HEK293 (cell line): ENCODE results near the gene FILIP1L.

Experiments used
- CTCF ChIA-PET: fragments of 350-600 bp; formaldehyde crosslinking; extraction: SDS; loops from one replicate; lab custom pipeline; 2021; ENCODE audit warnings: antibody characterized with exemption; lab: Yijun Ruan, JAX
- POLR2A ChIA-PET: fragments of 300-600 bp; formaldehyde crosslinking; extraction: SDS; loops from one replicate; lab custom pipeline; 2020; ENCODE audit warnings: antibody characterized with exemption, inconsistent platforms; lab: Yijun Ruan, JAX
- H3K27ac ChIP-seq: fragments of 200-500 bp; sonication (Bioruptor generic); 2 replicates; pipeline ENCODE4 v1.5.1; 2014; ENCODE audit warnings: low read depth, low read length, control low read depth, inconsistent platforms; ENCODE audit errors: extremely low read depth
- H3K36me3 ChIP-seq, 2 experiments: fragments of 200-500 bp in 1 of 2; sonication (Bioruptor generic) in 1 of 2; 1 replicate in 1 of 2; 2 replicates in 1 of 2; pipeline ENCODE4 v1.5.1; 2014 to 2017; ENCODE audit warnings: inconsistent platforms in 2 of 2, low read length in 2 of 2; ENCODE audit not compliant: control insufficient read depth in 2 of 2, insufficient read depth in 1 of 2
- H3K4me1 ChIP-seq: fragments of 200-500 bp; sonication (Bioruptor generic); 2 replicates; pipeline ENCODE4 v1.5.1; 2014; ENCODE audit warnings: mild to moderate bottlenecking, low read length, inconsistent platforms; ENCODE audit not compliant: control insufficient read depth, insufficient read depth
- H3K4me3 ChIP-seq: 2 replicates; pipeline ENCODE4 v1.5.1; 2011; ENCODE audit warnings: low read depth, mild to moderate bottlenecking, control low read depth, low read length, moderate library complexity
- H3K9me3 ChIP-seq: fragments of 200-500 bp; sonication (Bioruptor generic); 2 replicates; pipeline ENCODE4 v1.5.1; 2014; ENCODE audit warnings: low read depth, low read length, inconsistent platforms; ENCODE audit not compliant: control insufficient read depth, insufficient read depth
- ATF2 ChIP-seq: fragments of 450-650 bp; formaldehyde crosslinking; IDR thresholded peaks from 2 replicates; pipeline ENCODE4 v1.5.1; 2016; ENCODE audit warnings: missing biosample characterization, missing genetic modification characterization, low read depth
- EGR2 ChIP-seq: fragments of 450-650 bp; formaldehyde crosslinking; IDR thresholded peaks from 2 replicates; pipeline ENCODE4 v1.5.1; 2016; ENCODE audit warnings: low read depth, missing biosample characterization, missing genetic modification characterization
- INSM2 ChIP-seq: fragments of 450-650 bp; formaldehyde crosslinking; IDR thresholded peaks from 2 replicates; pipeline ENCODE4 v1.5.1; 2016; ENCODE audit warnings: missing biosample characterization, missing genetic modification characterization
- PRDM1 ChIP-seq: fragments of 450-650 bp; formaldehyde crosslinking; IDR thresholded peaks from 2 replicates; pipeline ENCODE4; 2016; ENCODE audit warnings: missing biosample characterization, missing genetic modification characterization
- PRDM6 ChIP-seq: fragments of 450-650 bp; formaldehyde crosslinking; IDR thresholded peaks from 2 replicates; pipeline ENCODE4 v1.5.1; 2017; ENCODE audit warnings: missing biosample characterization, missing genetic modification characterization
- SALL2 ChIP-seq: fragments of 450-650 bp; formaldehyde crosslinking; IDR thresholded peaks from 2 replicates; pipeline ENCODE4 v1.5.0; 2017; ENCODE audit warnings: missing biosample characterization, mild to moderate bottlenecking, missing genetic modification characterization, borderline replicate concordance
- SP7 ChIP-seq: fragments of 450-650 bp; formaldehyde crosslinking; IDR thresholded peaks from 2 replicates; pipeline ENCODE4 v1.5.1; 2016; ENCODE audit warnings: missing biosample characterization, missing genetic modification characterization
- ZBTB11 ChIP-seq: fragments of 450-650 bp; formaldehyde crosslinking; conservative IDR thresholded peaks from 2 replicates; pipeline ENCODE4 v1.5.1; 2016; ENCODE audit warnings: low read depth, missing biosample characterization, missing genetic modification characterization
- ZNF211 ChIP-seq: fragments of 450-650 bp; formaldehyde crosslinking; IDR thresholded peaks from 2 replicates; pipeline ENCODE4 v1.5.1; 2016; ENCODE audit warnings: low read depth, missing biosample characterization, missing genetic modification characterization
- ZNF239 ChIP-seq: fragments of 450-650 bp; formaldehyde crosslinking; IDR thresholded peaks from 2 replicates; pipeline ENCODE4 v1.5.1; 2016; ENCODE audit warnings: missing biosample characterization, missing genetic modification characterization
- ZNF302 ChIP-seq: fragments of 450-650 bp; formaldehyde crosslinking; IDR thresholded peaks from 2 replicates; pipeline ENCODE4 v1.5.1; 2016; ENCODE audit warnings: missing biosample characterization, missing genetic modification characterization, low read depth
- ZNF423 ChIP-seq: fragments of 450-650 bp; formaldehyde crosslinking; IDR thresholded peaks from 2 replicates; pipeline ENCODE4 v1.5.1; 2016; ENCODE audit warnings: missing biosample characterization, missing genetic modification characterization
- ZNF501 ChIP-seq: fragments of 450-650 bp; formaldehyde crosslinking; IDR thresholded peaks from 2 replicates; pipeline ENCODE4 v1.5.1; 2016; ENCODE audit warnings: missing biosample characterization, missing genetic modification characterization
- ZNF521 ChIP-seq: fragments of 450-650 bp; formaldehyde crosslinking; IDR thresholded peaks from 2 replicates; pipeline ENCODE4 v1.5.1; 2017; ENCODE audit warnings: missing biosample characterization, mild to moderate bottlenecking, missing genetic modification characterization
- ZNF639 ChIP-seq: fragments of 450-650 bp; formaldehyde crosslinking; IDR thresholded peaks from 2 replicates; pipeline ENCODE4 v1.5.1; 2016; ENCODE audit warnings: missing biosample characterization, missing genetic modification characterization

FILIP1L gene

GRCh38 chr3:100029052-100029451 is 85.2 kb downstream of the FILIP1L start (continued):
- TF ChIP-seq ATF2 (tag by site-specific recombination): no peak
- no peak for TF ChIP-seq SALL2 (tag by site-specific recombination)
- TF ChIP-seq INSM2 (tag by site-specific recombination): no peak
- TF ChIP-seq ZNF302 (tag by site-specific recombination): no peak
- TF ChIP-seq, all 188 proteins: peak for 0

- TF ChIP-seq PRDM1 (no peak), ZNF239 (tag by site-specific recombination) (no peak), ZNF521 (no peak), EGR2 (tag by site-specific recombination) (no peak), ZNF501 (no peak), ZNF211 (no peak)
- ChIA-PET POLR2A (no interaction called here), CTCF (no interaction called here)
- Histone ChIP-seq H3K9me3 (no peaks in the 10 kb centered on the region), H3K4me1 (no peaks in the 10 kb centered on the region; the same call in 1 of the 2 replicates), H3K4me3 (no peak overlapping the region), H3K36me3 (no peaks in the 10 kb centered on the region), H3K27ac (no peak overlapping the region)
Observed at GRCh38 chr3:100027321-100027720, 87.0 kb downstream of the FILIP1L start.

GRCh38 chr3:100024520-100025303 is 89.6 kb downstream of the FILIP1L start:
- H3K27ac ChIP-seq: no peak overlapping the region
- CTCF ChIA-PET: no interaction called here
- no peak overlapping the region for H3K4me3 ChIP-seq
- TF ChIP-seq PRDM6 (tag by site-specific recombination): peak; percentile 75
- no peak for TF ChIP-seq ZNF423 (tag by site-specific recombination)
- TF ChIP-seq, all 188 proteins: peak for 1
- POLR2A ChIA-PET: no interaction called here
- Histone ChIP-seq H3K9me3 (no peaks in the 10 kb centered on the region), H3K36me3 (no peaks in the 10 kb centered on the region), H3K4me1 (no peaks in the 10 kb centered on the region; the same call in 1 of the 2 replicates)

GRCh38 chr3:100023595-100023994 is 90.7 kb downstream of the FILIP1L start:
- ChIA-PET POLR2A (no interaction called here), CTCF (no interaction called here)
- no peaks in the 10 kb centered on the region for H3K36me3 ChIP-seq
- no peak overlapping the region for H3K27ac ChIP-seq
- H3K4me3 ChIP-seq: no peak overlapping the region
- TF ChIP-seq SP7 (tag by site-specific recombination): 0 out of 2 replicates have a peak, but pooled peaks have one; percentile 16
- TF ChIP-seq ZNF639 (tag by site-specific recombination): no peak
- no peak for TF ChIP-seq ZBTB11 (tag by site-specific recombination)
- TF ChIP-seq, all 188 proteins: peak for 1
- no peaks in the 10 kb centered on the region; the same call in 1 of the 2 replicates for H3K4me1 ChIP-seq
- no peaks in the 10 kb centered on the region for H3K9me3 ChIP-seq
